Cardiac muscle cell (in vitro differentiated cells and primary cell): Measurements from ENCODE around the gene PDCD4. TPM values are rescaled to one million over a fixed set of nuclear protein-coding genes. Genes with fewer than 3 reads are reported as not detected.

Source experiments
- DNase-seq, 2 donors: peaks; one replicate each; pipeline versions ENCODE4 v3.0.0 to v3.0.0-alpha.2; 2010 to 2017; ENCODE audit warnings: low read depth in 1 of 2, low spot score in 1 of 2
- H3K27ac ChIP-seq: fragments of 200-600 bp; sonication (generic); 2 replicates; pipeline ENCODE4 v1.5.1; 2016
- H3K27me3 ChIP-seq: fragments of 200-600 bp; sonication (generic); 2 replicates; pipeline ENCODE4 v1.6.0; 2016; ENCODE audit warnings: control low read depth
- H3K36me3 ChIP-seq: fragments of 200-600 bp; sonication (generic); 2 replicates; pipeline ENCODE4 v1.5.1; 2016; ENCODE audit warnings: control low read depth
- H3K4me1 ChIP-seq: fragments of 200-600 bp; sonication (generic); 2 replicates; pipeline ENCODE4 v1.8.1; 2017; ENCODE audit warnings: low read depth, mild to moderate bottlenecking, mixed run types
- H3K4me3 ChIP-seq: fragments of 200-600 bp; sonication (generic); 2 replicates; pipeline ENCODE4 v1.5.1; 2016; ENCODE audit warnings: mild to moderate bottlenecking
- H3K9me3 ChIP-seq: fragments of 200-600 bp; sonication (generic); 2 replicates; pipeline ENCODE4 v1.5.1; 2017; ENCODE audit warnings: low read depth, mild to moderate bottlenecking, control low read depth
- CTCF ChIP-seq: IDR thresholded peaks from 2 replicates; pipeline ENCODE4 v1.5.1; 2012; ENCODE audit warnings: low read depth, mild to moderate bottlenecking, low read length
- polyA plus RNA-seq: library from polyadenylated mRNA; unstranded; fragments of >200 nt; fragmentation: Nextera tagmentation; extraction: Ambion mirVana; gene quantifications from 2 replicates; pipeline ENCODE4 v1.2.1, GENCODE V29; 2016
- total RNA-seq: library from RNA; depleted of rRNA; stranded (reverse); fragments of >200 nt; gene quantifications from 2 replicates; pipeline ENCODE4 v1.2.3, GENCODE V29; 2016

The PDCD4 gene
- total and polyA plus RNA-seq, 2 experiments from 2014 or later, result 84.9 to 98.7 TPM

DNA sequence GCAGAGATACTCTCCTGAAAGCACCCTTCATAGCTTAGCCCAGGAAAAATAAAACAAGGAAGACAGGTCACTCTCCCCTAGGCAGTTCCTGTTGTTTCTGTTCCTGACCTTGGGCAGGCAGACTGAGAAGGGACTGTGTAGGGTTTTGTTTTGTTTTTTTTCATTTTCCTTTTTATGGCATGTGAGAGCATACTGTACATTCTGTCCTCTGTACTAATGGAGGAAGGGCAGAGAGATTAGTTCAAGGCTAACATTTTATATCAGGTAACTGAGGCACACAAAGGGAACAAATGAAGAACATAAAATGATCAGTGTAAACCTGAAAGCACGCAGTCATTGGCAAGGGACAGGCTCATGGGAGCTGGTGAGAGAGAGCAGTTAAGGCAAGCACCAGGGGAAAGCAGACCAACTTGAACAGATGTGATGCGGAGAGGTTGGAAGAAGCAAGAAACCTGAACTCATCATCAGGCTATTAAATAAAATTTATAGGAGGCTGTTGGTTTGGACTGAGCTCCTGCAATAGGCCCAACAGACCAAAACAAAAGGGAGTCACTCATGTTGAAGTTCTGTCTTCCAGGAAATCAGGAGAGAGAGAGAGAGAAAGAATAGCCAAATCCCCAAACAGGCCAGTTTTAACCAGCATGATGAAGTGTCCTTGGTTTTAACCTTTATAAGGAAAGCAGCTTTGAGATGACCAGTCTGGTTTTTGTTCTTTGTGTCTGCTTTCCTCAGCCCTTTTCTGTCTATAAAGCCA, 34.1 kb upstream of the PDCD4 start:
- Histone ChIP-seq H3K36me3 (no peaks in the 10 kb centered on the region), H3K4me3 (no peak overlapping the region), H3K27me3 (no peaks in the 10 kb centered on the region), H3K9me3 (no peaks in the 10 kb centered on the region), H3K27ac (peak overlapping the region; percentile 60), H3K4me1 (peaks cover 44% of the 10 kb centered on the region)
- TF ChIP-seq CTCF, result no peak
- no peak for DNase-seq

DNA sequence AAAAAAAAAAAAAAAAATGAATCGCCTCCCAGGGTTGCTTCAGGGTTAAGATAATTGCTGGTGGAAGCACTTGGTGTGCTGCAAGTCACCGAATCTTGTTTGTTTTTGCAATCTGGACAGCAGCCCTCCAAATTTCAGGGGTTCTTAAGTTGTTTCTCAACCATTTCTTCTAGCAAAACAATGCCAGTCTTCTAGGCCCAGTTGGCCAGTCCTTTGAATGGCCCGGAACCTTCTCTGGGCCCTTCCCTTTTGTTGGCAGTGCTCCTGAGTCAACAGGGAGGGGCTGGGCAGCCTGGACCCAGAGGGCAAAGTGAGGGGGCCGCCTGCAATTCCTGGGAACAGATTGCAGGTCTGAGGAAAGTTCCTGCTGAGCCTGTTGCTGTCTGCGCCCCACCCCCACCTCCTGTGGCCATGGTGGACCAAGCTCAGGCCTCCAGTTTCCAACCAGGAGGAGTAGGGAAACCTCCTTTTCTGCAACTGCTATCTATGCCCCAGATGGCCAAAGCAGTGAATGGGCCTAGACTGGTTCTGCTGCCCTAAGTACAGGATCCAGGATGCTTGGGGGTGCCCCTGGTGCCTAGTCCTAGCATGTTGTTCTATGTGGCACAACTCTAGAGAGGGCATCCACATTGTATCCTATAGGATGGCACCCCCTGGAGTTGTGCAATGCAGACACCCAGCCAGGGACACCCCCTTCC, 31.4 kb upstream of the PDCD4 start:
- no peak for DNase-seq
- H3K27ac ChIP-seq, result no peak overlapping the region
- no peak overlapping the region for H3K4me3 ChIP-seq
- no peaks in the 10 kb centered on the region for H3K27me3 ChIP-seq
- TF ChIP-seq CTCF, result no peak
- H3K9me3 ChIP-seq, result no peaks in the 10 kb centered on the region
- no peaks in the 10 kb centered on the region for H3K36me3 ChIP-seq
- peaks cover 25% of the 10 kb centered on the region for H3K4me1 ChIP-seq

GRCh38 chr10:110840923-110841428, 30.8 kb upstream of the PDCD4 start:
- no peak for TF ChIP-seq CTCF
- Histone ChIP-seq H3K9me3 (no peaks in the 10 kb centered on the region), H3K36me3 (no peaks in the 10 kb centered on the region), H3K27ac (no peak overlapping the region), H3K4me1 (peaks cover 19% of the 10 kb centered on the region), H3K27me3 (no peaks in the 10 kb centered on the region), H3K4me3 (no peak overlapping the region)
- DNase-seq, result no peak

- Histone ChIP-seq H3K9me3 (no peaks in the 10 kb centered on the region), H3K27ac (peak overlapping the region; percentile 13), H3K4me3 (no peak overlapping the region), H3K4me1 (peaks cover 17% of the 10 kb centered on the region), H3K36me3 (no peaks in the 10 kb centered on the region), H3K27me3 (no peaks in the 10 kb centered on the region)
- DNase-seq, result no peak
- no peak for TF ChIP-seq CTCF
Measured at GRCh38 chr10:110841767-110842267, 29.9 kb upstream of the PDCD4 start.

- TF ChIP-seq CTCF, result no peak
- no peak for DNase-seq
- Histone ChIP-seq H3K4me1 (peaks cover 14% of the 10 kb centered on the region), H3K27ac (peak overlapping the region; percentile 60), H3K27me3 (no peaks in the 10 kb centered on the region), H3K9me3 (no peaks in the 10 kb centered on the region), H3K4me3 (no peak overlapping the region), H3K36me3 (no peaks in the 10 kb centered on the region)
Measured at GRCh38 chr10:110842326-110842904, 29.3 kb upstream of the PDCD4 start.
